Measurements from ENCODE around the gene CADPS.

DNA sequence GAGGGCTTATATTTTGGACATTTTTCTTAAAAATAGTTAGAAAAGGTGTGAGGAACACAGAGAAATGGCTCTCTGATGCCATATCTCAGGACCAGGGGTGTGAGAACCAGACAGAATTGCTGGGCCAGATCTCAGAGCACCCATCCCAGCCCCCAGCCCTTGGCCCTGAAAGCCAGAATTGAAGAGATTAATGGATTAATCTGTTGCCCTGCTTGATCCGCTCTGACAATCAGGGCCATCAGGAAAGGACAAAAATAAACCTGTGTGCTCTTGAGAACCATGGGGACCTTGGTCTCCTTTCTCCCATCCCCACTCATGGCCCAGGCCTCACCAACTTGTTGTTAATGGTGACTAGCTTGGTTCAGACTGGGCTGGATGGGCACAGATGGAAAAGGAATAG, 113.5 kb downstream of the CADPS start:
- TF ChIP-seq POLR2A (IDR thresholded peaks at IDR 0.05; ENCODE audit: low read length) (no peak), GATA1 (IDR thresholded peaks at IDR 0.05; ENCODE audit: low read depth, low read length) (no peak)
